Transverse colon (tissue), 4 donors: Measurements from ENCODE around the gene HMCN2.

Experiments used
- CTCF ChIP-seq, 5 experiments: fragments of 200-600 bp in 3 of 5; fragments of 450-650 bp in 2 of 5; sonication (generic) in 3 of 5; IDR thresholded peaks; 1 replicate in 2 of 5; 2 replicates in 3 of 5; pipeline ENCODE4 v1.5.1; 2016 to 2017; ENCODE audit warnings: antibody characterized with exemption in 5 of 5, inconsistent platforms in 3 of 5, mild to moderate bottlenecking in 2 of 5, moderate library complexity in 1 of 5
- POLR2A ChIP-seq: fragments of 450-650 bp; IDR thresholded peaks from one replicate; pipeline ENCODE4 v1.6.1; 2016; ENCODE audit warnings: antibody characterized with exemption, mild to moderate bottlenecking, moderate library complexity
- POLR2AphosphoS5 ChIP-seq, 3 donors: sonication (generic); formaldehyde crosslinking; IDR thresholded peaks; one replicate each; pipeline ENCODE4 v1.6.1; 2016; ENCODE audit warnings: antibody characterized with exemption in 3 of 3

- TF ChIP-seq POLR2AphosphoS5 (IDR thresholded peaks at IDR 0.05) (no peak), CTCF (IDR thresholded peaks at IDR 0.05) (no peak), POLR2A (no peak)
Measured at GRCh38 chr9:130346431-130346830, 80.9 kb downstream of the HMCN2 start.
